ENCODE measurements around the gene UBE3D. TPM values are rescaled to one million over a fixed set of nuclear protein-coding genes. Genes with fewer than 3 reads are reported as not detected.

UBE3D gene
- total RNA-seq, 4 donors from 2014 or later = 4.9 to 12.1 (median 10.0) TPM

DNA sequence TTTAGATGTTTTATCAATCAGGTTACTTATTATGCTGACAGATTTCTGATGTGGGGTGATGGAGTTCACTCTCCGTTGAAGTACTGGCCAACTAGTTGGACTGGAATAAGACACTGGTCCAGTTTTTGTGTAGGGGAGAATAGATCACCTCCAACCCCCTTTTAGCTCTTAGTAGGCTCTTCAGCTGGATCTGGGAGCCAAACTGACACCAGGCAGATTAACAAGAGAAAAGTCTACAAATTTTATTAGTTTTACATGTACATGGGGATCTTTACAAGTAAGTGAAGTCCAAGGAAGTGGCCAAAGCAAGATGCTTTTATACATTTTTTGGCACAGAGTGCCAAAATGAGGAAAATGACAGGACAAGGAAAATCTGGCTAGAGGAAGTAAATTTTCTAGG is 107.1 kb downstream of the UBE3D start:
- TF ChIP-seq, protein P1, sequence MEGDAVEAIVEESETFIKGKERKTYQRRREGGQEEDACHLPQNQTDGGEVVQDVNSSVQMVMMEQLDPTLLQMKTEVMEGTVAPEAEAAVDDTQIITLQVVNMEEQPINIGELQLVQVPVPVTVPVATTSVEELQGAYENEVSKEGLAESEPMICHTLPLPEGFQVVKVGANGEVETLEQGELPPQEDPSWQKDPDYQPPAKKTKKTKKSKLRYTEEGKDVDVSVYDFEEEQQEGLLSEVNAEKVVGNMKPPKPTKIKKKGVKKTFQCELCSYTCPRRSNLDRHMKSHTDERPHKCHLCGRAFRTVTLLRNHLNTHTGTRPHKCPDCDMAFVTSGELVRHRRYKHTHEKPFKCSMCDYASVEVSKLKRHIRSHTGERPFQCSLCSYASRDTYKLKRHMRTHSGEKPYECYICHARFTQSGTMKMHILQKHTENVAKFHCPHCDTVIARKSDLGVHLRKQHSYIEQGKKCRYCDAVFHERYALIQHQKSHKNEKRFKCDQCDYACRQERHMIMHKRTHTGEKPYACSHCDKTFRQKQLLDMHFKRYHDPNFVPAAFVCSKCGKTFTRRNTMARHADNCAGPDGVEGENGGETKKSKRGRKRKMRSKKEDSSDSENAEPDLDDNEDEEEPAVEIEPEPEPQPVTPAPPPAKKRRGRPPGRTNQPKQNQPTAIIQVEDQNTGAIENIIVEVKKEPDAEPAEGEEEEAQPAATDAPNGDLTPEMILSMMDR (IDR thresholded peaks at IDR 0.05; ENCODE audit: low read depth) = no peak

DNA sequence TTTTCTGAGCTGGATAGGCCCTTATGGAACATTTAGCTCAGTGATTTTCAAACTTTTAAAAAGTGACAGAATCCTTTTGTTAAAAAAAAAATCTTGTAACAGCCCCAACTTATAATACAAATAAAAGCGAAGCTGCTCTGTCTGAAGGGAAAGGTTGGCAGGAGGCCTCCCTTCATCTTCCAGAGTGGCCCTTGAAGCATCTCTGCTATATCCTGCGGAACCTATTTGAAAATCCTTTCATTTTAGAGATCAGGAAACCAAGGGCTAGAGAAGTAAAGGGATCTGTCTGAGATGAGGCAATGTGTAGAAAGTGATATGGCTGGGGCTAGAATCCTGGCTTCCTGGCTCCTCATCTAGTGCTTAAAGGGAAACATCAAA is 107.8 kb downstream of the UBE3D start:
- TF ChIP-seq, protein P1 (IDR thresholded peaks at IDR 0.05; ENCODE audit: low read depth) = no peak

DNA sequence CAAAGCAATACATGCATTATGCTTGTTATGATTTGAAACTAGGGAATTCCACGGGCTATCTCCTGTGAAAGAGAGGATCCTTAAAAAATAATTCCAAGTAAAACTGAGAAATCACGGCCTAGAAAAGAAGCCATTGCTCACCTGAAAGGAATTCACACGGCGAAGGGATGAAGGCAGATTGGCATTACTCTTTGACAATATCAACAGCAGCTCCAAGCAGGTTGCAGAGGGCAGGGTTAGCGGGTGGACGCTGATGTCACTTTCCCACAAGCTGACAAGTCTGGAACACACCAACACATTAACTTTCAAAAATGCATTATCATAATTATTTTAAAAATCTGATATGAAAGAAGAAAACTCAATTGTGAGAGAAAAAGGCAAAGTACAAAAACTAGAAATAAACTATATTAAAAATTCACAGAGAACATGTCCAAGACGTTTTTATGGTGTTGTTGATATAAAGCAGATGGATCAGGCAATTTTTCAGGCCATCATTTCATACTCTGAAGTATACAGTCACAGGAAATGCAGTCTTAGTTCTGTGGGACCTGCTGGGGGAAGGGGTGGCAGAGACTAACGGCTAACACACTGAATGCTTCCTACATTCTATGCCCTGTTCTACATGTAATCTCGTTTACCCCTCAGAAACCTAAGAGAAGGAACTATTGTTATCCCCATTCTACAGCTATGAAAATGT is 108.3 kb downstream of the UBE3D start:
- TF ChIP-seq, protein P1 (IDR thresholded peaks at IDR 0.05; ENCODE audit: low read depth) = no peak

DNA sequence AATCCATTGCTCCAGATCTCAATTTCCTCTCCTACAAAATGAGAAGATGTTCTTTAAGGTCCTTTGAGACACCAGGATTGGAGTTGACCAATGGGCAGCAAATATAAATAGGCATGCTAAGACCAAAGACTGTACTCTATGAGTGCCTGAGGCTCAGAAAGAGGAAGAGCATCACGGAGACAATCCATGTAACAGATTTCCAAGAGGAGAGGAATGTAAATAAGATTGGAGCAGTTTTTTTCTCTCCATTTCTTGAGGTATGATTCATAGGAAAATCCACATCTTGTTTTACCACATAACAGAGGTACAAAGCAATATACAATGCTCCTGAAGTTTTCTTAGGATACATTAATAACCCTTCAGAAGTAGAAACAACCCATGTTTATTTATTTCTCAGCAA is 109.8 kb downstream of the UBE3D start:
- TF ChIP-seq, protein P1 (IDR thresholded peaks at IDR 0.05; ENCODE audit: low read depth) = no peak

DNA sequence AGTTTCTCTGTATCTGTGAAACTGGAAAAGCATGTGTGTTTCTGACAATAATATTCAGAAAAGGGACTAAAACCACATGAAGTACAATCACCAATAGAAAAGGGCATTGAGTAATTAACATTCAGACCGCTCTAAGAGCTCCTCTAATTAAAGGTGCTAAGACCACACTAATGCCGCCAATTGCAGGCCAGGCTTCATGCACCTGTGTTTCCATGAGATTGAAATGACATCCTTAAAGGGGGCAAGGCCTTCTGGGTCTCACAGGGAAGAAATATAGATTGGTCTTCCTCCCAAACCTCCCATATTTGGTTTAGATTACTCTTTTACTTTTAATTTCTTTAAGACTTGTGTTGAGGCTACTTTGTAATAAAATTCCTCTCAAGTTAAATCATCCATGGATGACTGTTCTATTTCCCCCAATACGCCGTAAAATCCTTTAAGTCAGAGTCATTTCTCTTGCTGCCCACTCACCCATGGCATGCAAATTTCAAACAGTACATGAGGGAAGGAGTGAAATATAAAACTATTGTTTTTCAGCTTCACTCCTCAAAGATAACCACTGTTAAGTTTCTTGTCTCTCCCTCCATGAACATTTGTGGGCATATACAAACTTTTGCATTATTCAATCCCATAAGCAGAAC is 110.6 kb downstream of the UBE3D start:
- TF ChIP-seq, protein P1 (IDR thresholded peaks at IDR 0.05; ENCODE audit: low read depth) = no peak

DNA sequence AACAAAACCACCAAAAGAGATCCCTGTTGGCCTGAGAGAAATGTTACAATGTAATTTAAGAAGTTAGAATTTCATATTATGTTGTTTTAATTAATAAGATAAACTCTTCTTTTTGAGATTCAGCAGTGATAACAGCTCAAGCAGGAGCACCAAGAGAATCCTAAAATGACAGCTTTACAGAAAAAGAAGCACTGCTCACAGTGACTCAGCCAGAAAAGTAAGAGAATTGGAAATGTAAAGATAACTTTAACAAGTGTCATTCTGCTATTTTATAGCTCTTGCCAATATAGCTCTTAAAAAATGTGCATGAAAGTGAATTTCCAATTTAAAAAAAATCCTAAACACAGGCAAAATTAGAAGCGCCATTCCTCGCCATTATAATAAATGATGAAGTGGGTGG is 111.3 kb downstream of the UBE3D start:
- TF ChIP-seq, protein P1 (IDR thresholded peaks at IDR 0.05; ENCODE audit: low read depth) = no peak

DNA sequence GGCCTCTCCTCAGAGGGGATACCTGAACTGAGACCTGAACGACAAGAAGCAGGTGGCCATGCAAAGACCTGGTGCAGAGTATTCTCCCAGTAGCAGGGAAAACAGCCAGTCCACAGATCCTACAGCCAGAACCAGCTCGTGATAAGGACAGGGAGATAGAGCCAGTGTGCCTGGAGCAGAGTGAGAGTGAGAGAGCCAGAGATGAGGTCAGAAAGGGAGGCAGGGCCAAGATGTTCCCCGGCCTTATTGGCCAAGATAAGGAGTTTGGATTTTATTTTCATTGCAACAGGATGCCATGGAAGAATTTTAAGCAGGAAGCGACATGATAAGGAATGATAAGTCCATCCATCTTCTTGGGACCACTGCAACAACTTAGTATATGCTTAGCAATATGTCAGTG is 111.8 kb downstream of the UBE3D start:
- TF ChIP-seq, protein P1 (IDR thresholded peaks at IDR 0.05; ENCODE audit: low read depth) = no peak
